HG02852 (cell line): Measurements from ENCODE around the gene GLCE.
"Not testable (repeated sequence)": the region's sequence is repeated elsewhere in the genome, so short reads cannot be mapped to it uniquely, and the experiment has no call there.

ENCODE experiments used
- ATAC-seq: cut with Tn5 transposase; IDR thresholded peaks from one replicate; pipeline ENCODE4 v1.9.1; 2021; ENCODE audit warnings: mild to moderate bottlenecking, moderate library complexity; ENCODE audit not compliant: unreplicated experiment

GLCE gene

DNA sequence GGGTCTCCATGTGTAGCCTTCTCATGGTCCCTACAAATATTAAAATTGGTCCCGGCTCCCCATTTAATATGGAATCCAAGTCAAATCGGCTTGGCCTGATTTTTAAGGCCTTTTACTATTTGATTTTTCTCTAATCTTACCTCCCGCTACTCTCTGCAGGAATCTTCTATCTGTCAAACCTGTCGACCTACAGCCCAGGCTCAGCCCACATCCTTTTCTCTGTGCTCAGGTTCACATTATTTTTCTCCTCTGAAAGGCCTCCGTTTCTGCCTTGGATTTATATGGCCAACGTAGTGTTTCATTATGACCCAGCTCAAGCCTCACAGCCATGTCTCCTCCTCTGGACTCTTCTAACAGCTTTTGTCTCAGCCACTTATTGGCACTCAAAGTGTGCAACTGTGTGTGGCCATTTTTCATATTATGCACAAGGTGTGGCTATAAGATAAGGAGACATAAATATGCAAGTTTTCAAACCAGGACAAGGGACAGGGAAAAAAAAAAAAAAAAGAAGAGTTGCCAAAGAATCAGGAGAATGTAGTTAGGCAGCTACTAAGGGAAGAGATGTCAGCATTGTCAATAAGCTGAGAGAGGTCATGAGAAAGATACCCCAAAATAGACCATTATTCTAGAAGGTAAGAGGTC lies 2.1 kb upstream of the GLCE start:
- no peak for ATAC-seq

DNA sequence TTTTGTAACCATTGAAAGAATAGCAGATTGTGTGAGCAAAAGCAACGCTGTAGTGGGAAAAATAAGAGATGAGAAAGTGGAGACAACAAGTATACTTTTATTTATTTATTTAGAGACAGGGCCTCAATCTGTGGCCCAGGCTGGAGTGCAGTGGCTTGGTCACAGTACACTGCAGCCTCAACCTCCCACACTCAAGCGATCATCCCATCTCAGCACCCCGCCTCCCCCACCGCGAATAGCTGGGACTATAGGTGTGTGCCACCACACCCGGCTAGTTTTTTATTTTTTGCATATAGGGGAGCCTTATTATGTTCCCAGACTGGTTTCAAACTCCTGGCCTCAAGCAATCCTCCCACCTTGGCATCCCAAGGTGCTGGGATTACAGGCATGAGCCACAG lies 1.6 kb upstream of the GLCE start:
- ATAC-seq: no peak

DNA sequence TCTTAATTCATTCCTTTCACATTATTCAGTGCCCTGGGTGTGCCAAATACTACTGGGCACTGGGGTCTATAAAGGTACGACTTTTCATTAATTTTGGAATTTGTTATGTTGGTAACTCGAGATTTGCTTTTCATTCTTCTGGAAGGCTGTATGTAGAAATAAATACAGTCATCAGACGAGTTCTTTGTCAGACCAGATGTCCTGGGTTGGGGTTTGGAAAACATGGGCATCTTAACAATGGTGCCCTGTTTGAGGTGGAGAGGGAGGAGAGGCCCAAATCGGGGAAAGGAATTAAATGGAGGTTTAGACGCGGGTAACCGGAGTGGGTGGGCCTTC lies 662 bp upstream of the GLCE start:
- ATAC-seq: no peak

DNA sequence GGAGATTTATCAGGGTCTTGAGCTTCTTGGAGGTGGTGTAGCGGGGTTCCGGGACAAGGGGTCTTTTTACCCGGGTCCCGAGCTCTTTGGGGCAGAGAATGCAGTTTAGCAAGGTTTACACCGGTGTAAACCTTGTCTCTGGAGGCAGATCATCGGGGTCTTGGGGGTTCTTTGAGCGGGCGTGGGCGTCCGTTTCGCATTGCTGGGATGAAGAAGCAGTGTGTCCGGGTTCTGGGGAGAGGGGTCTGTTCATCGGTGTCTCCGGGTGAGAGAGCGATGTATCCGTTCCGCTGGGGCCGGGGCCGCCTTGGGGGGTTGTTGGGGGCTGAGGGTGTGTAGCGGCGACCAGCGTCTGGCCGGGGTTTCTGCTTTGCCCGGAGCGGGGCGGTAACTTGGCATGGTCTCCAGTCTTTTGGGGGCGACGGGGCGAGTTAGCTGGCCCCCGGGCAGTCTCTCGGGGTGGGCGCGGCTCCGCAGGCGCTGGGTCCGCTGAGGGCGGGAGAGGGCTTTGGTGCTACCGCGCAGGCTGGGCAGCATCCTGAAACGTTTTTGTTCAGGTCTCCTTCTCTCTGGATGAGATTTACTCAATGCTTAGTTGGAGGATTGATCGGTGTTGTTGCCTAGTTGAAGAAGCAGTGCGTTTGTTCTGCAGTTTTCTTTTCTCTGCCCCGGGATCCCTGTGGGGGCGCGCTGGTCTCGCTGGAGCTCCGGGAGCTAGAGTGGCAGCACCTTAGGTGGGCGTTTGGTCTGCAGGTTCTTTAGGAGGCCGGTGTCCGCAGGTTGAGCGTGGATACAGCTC lies 843 bp downstream of the GLCE start:
- no peak for ATAC-seq

DNA sequence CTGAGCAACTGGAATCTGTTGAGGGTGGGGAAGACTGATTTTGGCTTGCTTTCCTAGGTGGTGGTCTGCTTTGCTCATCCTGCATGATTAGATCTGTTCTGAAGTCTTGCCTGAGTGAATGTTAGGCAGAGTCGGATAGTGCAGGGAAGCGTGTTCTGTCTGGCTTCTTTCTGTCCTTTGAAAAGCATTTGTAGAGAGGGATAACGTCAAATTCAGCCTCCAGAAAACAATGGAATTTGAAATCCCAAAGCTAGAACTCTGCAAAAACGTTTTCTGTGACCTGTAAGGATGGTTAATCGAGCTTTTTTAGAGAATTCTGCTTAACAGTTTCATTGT lies 1.4 kb downstream of the GLCE start:
- ATAC-seq: no peak

DNA sequence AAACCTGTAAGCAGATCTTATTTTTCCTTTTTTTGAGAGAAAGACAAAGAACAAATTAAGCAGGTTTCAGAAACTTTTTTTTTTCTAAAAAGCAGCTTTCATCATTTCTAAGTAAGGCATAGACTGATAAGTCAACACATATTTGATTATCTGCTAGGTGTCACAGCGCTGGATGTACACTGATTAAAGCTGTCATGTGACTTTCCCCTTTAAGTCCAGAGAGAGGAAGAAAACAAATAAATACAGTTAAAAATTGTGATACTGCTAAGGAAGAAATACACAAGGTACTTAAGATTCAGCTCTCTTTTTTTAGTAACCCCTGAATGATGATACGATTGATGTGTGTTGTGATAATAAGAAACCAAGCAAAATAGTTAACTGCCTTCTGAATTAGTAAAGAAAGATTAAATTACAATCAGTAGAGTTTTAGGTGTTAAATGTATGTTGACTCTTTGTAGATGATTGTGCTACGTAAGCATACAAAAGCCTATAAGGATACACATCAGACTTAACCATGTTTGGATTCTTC lies 2.8 kb downstream of the GLCE start:
- ATAC-seq: no peak

DNA sequence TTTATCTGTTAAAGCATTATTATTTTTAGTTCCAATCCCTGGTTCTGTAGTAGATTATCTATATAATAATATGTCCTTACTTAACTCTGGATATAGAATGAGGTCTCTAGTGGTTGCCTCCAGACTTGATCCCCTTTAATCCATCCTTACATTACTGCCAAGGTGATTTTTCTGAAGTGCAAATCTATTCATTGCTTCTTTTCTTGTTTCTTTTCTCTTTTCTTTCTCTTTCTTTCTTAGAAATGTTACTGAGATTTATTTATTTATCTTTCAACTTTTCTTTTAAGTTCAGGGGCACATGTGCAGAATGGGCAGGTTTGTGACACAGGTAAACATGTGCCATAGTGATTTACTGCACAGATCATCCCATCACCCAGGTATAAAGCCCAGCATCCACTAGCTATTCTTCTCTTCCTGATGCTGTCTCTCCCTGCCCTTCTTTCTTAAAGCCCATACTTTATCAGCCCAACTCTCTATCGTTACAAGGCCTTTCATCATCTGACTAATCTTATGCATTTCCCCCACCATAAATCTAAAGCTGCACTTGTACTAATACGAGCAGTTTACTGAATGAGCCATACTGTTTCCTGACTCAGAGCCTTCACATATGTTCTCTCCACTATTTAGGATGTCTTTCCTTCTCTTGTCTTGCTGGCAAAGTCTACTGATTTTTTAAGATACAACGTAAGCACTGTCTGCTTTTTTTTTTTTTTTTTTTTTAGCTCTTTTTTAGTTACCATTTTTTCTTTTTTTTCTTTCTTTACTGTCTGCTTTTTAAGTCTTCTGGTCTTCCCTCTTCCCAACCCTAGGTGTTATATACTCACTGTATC lies 4.6 kb downstream of the GLCE start:
- no peak for ATAC-seq

DNA sequence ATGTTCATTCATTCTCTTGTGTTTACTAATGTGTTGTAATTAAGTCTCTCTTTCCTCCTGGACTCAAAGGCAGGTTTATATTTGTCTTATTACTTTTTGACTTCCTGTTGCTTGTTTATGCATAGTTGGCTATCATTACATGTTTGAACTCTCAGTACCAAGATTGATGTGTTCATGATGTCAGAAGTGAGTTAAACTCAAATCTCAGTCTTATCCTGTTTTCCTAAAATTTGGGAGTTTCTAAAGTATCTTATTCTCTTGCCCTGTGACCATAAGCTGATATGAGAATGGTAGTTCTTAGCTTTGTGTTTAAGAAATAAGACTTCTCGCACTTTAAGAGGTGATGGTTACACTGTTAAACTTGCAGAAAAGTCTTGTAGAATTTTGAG lies 5.2 kb downstream of the GLCE start:
- ATAC-seq: no peak

DNA sequence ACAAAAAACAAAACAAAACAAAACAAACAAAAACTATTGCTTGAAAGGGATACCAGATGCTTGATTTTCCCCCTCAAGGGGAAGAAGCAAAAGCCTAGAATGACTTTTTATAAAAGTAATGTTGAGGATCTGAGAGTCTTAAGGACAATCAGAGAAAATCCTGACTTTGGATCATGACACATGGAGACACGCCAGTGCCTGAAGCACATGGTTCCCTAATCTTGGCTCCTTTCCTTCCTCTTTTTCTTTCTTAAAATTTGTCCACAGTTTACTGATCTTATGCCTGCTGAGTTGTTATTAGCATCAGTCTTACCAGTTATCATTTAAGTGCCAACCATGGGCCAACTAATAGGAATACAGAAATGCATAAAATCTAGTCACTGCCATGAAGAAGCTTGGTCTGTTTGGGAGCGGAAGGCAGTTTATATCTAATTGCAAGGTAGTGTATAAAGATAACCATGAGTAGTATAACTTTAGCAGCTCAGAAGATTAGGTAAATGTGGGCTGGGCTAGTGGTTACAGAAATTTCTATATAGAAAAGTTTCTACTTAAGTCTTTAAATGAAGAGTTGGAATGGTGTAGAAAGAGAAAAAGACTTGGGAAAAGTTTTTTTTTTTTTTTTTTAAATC lies 6.9 kb downstream of the GLCE start:
- no peak for ATAC-seq

DNA sequence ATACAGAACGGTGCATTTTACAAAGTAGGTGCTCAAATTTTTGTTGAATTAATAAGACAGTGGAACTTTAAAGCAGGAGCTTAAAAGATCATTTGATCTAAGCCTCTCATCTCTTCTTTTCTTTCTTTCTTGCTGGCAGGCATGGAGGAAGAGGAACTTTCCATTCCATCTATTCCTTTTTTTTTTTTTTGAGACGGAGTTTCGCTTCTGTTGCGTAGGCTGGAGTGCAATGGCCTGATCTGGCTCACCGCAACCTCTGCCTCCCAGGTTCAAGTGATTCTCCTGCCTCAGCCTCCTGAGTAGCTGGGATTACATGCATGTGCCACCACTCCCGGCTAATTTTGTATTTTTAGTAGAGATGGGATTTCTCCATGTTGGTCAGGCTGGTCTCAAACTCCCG lies 7.9 kb downstream of the GLCE start:
- ATAC-seq: not testable (repeated sequence)

DNA sequence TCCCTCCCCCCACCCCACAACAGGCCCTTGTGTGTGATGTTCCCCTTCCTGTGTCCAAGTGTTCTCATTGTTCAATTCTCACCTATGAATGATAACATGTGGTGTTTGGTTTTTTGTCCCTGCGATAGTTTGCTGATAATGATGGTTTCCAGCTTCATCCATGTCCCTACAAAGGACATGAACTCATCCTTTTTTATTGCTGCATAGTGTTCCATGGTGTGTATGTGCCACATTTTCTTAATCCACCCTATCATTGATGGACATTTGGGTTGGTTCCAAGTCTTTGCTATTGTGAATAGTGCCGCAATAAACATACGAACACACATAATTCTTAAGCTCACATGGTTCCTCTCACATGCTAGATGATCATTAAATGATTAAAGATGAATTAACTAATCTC lies 9.1 kb downstream of the GLCE start:
- ATAC-seq: not testable (repeated sequence)

DNA sequence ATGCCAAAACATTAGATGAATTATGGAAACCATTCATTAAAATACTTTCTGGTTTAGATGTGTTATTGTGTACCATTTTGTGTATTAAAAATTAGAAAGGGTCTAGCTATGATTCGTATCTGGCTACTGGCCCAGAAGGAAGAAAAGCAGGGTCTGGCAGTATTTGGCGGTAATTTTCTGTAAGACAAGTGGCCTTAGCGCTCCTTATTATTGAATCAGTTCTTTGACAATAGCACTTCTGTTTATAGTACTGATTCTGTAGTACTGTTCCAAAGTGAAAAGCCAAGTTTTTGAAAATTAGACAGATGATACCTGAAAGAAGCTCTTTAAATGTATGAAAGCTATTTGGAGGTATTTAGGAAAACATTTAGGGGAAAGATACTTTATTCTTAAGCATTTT lies 10.2 kb downstream of the GLCE start:
- no peak for ATAC-seq

DNA sequence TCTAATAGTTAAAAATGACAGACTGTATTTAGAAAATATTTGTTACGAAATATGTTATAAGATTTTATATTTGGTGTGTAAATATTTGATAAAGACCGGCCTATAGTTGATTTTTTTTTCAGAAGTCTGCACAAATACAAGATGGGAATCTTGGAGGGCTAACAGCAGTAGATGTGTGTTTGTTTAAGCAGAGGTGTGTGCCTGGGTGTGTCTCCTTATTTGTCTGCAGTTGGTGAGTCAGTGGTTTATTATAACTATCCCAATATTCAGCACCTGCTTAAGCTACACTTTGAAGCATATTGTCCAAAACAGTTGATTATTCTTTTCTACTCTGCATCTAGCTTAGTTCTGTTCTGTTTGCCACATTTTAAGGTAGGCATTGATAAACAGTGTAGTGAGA lies 12.4 kb downstream of the GLCE start:
- no peak for ATAC-seq

DNA sequence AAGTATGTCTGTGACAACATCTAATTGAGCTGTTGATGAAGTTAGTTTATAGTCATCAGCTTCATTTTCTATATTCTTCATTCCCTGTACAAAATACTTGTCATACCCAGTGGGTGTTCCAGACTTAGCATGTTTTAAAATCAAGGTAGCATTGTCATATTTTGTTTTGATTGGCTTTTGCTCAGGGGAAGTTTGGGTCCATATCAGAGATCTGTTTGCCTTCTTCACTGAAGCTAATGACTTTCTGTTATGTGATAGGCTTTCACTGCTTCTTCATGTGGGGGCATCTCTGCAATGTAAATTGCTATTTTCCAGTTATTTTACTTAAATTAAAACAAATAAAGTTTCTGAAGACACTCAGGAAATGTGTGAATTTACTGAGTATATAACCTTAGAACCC lies 15.1 kb downstream of the GLCE start:
- no peak for ATAC-seq

DNA sequence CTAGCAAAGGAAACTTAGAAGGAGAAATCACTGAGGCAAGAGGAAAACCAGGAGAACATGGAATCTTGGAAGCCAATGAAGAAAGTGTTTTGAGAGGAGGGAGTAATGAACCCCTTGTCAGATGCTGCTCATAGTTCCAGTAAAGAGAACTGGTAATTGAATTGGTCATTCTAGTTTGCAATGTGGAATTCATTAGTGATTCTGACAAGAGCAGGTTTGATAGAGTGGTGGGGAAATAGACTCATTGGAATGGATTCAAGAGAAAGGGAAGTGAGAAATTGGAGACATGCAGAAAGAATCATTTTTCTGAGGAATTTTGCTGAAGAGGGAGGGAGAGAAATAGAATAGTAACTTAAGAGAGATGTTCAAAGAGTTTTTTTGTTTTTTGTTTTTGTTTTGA lies 21.0 kb downstream of the GLCE start:
- no peak for ATAC-seq

DNA sequence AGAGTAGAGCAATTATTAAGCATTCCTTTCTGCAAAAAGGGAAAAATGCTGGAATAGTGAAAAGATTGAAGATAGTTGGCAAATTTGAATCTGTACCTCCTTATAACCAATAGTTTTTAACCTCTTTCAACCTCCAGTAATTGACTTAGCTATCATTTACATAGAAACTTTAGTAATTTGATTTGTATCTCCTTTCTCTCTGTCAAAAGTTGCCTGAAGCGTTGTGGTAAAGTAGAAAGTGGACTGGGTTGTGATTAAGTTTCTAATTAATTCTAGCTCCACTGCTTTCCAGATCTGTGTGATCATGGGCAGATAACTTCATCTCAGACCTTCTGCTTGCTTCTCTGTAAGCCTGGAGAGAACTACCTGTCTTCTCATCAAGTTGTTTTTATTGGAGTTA lies 24.8 kb downstream of the GLCE start:
- no peak for ATAC-seq

DNA sequence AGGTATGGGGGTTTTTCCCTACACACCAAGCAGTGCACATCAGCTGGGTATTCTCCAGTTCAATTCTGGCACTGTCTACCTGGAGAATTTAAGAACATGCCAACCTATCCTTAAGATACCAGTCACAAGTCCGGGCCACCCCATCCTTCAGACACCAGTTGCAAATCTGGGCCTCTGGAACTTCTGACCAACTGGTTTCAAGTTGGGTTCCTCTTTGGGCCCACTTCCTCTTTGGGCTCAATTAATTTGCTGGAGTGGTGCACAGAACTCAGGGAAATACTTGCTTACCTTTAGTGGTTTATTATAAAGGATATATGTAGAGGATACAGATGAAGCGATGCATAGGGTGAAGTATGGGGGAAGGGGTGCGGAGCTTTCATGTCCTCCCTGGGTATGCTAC lies 25.3 kb downstream of the GLCE start:
- ATAC-seq: no peak

DNA sequence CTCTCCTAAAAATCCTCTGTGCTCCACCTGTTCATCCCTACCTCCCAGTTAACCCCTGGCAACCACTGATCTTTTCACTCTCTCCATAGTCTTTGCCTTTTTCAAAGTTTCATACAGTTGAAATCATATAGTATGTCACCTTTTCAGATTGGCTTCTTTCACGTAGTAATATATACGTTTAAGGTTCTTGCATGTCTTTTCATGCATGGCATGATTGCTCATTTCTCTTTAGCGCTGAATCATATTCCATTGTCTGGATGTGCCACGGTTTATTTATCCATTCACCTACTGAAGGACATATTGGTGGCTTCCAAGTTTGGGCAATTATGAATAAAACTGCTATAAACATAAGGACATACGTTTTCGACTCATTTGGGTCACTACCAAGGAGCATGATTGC lies 28.7 kb downstream of the GLCE start:
- ATAC-seq: no peak

DNA sequence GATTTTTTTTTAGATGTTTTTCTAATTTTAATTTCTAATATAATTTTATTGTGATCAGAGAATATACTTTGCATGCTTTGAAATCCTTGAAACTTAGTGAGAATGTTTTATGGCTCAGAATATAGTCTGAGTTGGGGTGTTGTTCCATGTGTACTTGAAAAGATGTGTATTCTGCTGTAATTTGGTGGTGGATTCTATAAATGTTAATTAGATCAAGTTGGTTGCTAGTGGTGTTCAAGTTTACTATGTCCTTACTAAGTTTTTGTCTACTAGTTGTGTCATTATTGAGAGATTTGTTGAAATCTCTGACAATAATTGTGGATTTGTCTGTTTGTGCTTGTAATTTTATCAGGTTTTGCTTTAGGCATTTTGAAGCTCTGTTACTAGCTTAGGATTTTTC lies 29.7 kb downstream of the GLCE start:
- ATAC-seq: no peak

DNA sequence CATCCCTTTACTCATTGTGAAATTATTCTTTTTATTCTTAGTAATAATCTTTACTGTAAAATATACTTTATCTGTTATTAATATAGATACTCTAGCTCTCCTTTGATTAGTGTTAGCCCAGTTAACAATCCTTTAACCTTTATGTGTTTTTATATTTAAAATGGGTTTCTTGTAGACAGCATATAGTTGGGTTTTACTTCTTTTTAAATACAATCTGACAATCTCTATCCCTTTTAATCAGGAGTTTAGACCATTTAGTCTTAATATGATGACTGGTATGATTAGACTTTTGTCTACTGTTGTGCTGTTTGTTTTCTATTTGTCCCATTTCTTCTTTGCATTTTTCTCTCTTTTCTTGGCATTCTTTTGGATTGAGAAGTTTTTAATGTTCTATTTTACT lies 30.1 kb downstream of the GLCE start:
- ATAC-seq: no peak

DNA sequence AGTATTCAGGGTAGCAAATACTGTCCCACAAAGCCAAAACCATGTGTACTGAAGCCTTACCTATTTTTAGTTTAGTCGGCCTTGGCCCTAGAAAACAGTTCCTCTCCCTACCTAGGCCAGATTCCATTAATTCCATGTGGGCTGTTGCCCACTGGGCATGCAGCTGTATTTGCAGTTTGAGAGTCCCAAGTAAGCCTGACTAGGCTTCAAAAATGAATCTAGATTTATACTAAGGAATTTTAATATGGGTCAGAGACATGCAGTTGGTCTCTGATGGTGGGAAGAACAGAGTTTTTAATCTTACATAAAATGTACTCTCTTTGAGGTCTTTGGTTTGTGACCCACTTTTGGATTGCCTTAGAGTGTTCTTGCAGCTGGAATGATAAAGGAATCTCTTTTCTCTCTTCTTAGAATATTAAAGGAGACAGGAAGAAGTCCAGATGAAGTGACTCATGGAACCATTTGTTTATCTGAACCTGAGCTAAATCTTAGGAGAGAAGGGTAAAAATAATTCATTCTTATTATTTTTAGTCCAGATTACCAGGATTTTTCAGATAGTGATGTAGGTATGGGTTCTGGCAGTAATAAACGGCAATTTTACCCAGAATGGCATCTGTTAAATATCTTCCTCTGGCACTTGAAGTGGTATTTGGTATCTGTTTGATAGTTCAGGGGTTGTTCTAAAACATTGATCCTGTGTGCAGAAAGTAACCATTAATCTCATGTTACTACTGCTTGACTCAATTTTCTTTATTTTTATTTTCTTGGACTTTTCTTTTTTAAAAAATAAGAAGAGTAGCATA lies 33.8 kb downstream of the GLCE start:
- ATAC-seq: no peak
